K562 (cell line): Measurements from ENCODE around the gene RPL35. TPM values are rescaled to one million over a fixed set of nuclear protein-coding genes. Genes with fewer than 3 reads are reported as not detected.

Experiments used
- ATF7 ChIP-seq: fragments of 450-650 bp; IDR thresholded peaks from 2 replicates; pipeline ENCODE4 v1.7.1; 2014; ENCODE audit warnings: mild to moderate bottlenecking, moderate library complexity
- BHLHE40 ChIP-seq: IDR thresholded peaks from 2 replicates; pipeline ENCODE4 v1.6.1; 2011; ENCODE audit warnings: low read length, improper control_type of control experiment
- CHD1 ChIP-seq: fragments of 200-600 bp; sonication (generic); IDR thresholded peaks from one replicate; pipeline ENCODE4 v1.6.1; 2012; ENCODE audit warnings: mild to moderate bottlenecking, moderate library complexity, low read length, inconsistent platforms
- CHD2 ChIP-seq: IDR thresholded peaks from 2 replicates; pipeline ENCODE4 v1.6.1; 2011; ENCODE audit warnings: low read depth, low read length
- ELF1 ChIP-seq: fragments of 200-800 bp; sonication (Bioruptor generic); IDR thresholded peaks from 2 replicates; pipeline ENCODE4 v1.6.1; 2016; ENCODE audit warnings: missing genetic modification characterization, missing compliant biosample characterization
- ESRRA ChIP-seq: fragments of 450-650 bp; IDR thresholded peaks from 2 replicates; pipeline ENCODE4 v1.6.1; 2014; ENCODE audit warnings: low read depth, mild to moderate bottlenecking, moderate library complexity, borderline replicate concordance
- HIVEP1 ChIP-seq: fragments of 250-450 bp; sonication (Bioruptor Pico); IDR thresholded peaks from 2 replicates; pipeline ENCODE4 v1.4.0; 2020; ENCODE audit warnings: mild to moderate bottlenecking
- MTA3 ChIP-seq: fragments of 450-650 bp; formaldehyde crosslinking; IDR thresholded peaks from 2 replicates; pipeline ENCODE4 v1.6.1; 2017; ENCODE audit warnings: mild to moderate bottlenecking, borderline replicate concordance
- NFIC ChIP-seq: fragments of 450-650 bp; IDR thresholded peaks from 2 replicates; pipeline ENCODE4 v1.6.1; 2017; ENCODE audit warnings: mild to moderate bottlenecking, inconsistent platforms
- PTTG1 ChIP-seq: fragments of 450-650 bp; IDR thresholded peaks from 2 replicates; pipeline ENCODE4 v1.6.1; 2016; ENCODE audit warnings: low read depth, mild to moderate bottlenecking, missing genetic modification characterization, missing compliant biosample characterization
- RAD21 ChIP-seq, 2 experiments: fragments of 250-450 bp in 1 of 2; fragments of 450-650 bp in 1 of 2; sonication (Bioruptor Pico) in 1 of 2; formaldehyde crosslinking in 1 of 2; IDR thresholded peaks in 1 of 2; conservative IDR thresholded peaks in 1 of 2; 2 replicates each; pipeline versions ENCODE4 v1.4.0 to v1.8.0; 2020 to 2022; ENCODE audit warnings: mild to moderate bottlenecking in 2 of 2, moderate library complexity in 1 of 2
- RBFOX2 ChIP-seq: fragments of 200-400 bp; formaldehyde crosslinking; IDR thresholded peaks from 2 replicates; pipeline ENCODE4 v1.6.1; 2017; ENCODE audit warnings: low read depth, mild to moderate bottlenecking, low read length, moderate library complexity
- SIN3A ChIP-seq, 2 experiments: fragments of 150-350 bp in 1 of 2; IDR thresholded peaks; 2 replicates each; pipeline ENCODE4 v1.6.1; 2011 to 2016; ENCODE audit warnings: borderline replicate concordance in 2 of 2, low read depth in 2 of 2, low read length in 2 of 2, mild to moderate bottlenecking in 2 of 2, moderate library complexity in 2 of 2; ENCODE audit not compliant: control insufficient read depth in 1 of 2
- SIN3B ChIP-seq: fragments of 450-650 bp; IDR thresholded peaks from 2 replicates; pipeline ENCODE4 v1.6.1; 2017; ENCODE audit warnings: low read depth, mild to moderate bottlenecking, moderate library complexity
- SMAD4 ChIP-seq: fragments of 250-450 bp; sonication (Bioruptor Pico); conservative IDR thresholded peaks from 2 replicates; pipeline ENCODE4 v1.8.0; 2021; ENCODE audit warnings: inconsistent platforms, mild to moderate bottlenecking, moderate library complexity
- SRF ChIP-seq, 2 experiments: fragments of 250-450, 450-650 bp in 1 of 2; sonication (Bioruptor Pico) in 1 of 2; sonication (generic) in 1 of 2; formaldehyde crosslinking; IDR thresholded peaks; 2 replicates each; pipeline versions ENCODE4 v1.5.0 to v1.5.1; 2020 to 2022; ENCODE audit warnings: mild to moderate bottlenecking in 1 of 2, missing genetic modification reagents in 1 of 2
- TCF3 ChIP-seq: sonication (generic); formaldehyde crosslinking; IDR thresholded peaks from 2 replicates; pipeline ENCODE4 v1.4.0; 2020; ENCODE audit warnings: mild to moderate bottlenecking, missing genetic modification reagents
- ZNF24 ChIP-seq: fragments of 450-650 bp; IDR thresholded peaks from 2 replicates; pipeline ENCODE4 v1.6.1; 2016
- ZNF561 ChIP-seq: fragments of 450-650 bp; formaldehyde crosslinking; conservative IDR thresholded peaks from 2 replicates; pipeline ENCODE4 v1.4.0; 2020; ENCODE audit warnings: mild to moderate bottlenecking, moderate library complexity
- polyA plus RNA-seq, 8 experiments: library from polyadenylated mRNA; depleted of rRNA in 4 of 8; stranded (reverse) in 5 of 8; unstranded in 3 of 8; fragments of >200 nt; fragmentation: Nextera tagmentation in 2 of 8; fragmentation: Illumina TruSeq in 1 of 8; extraction: Ambion mirVana in 2 of 8; extraction: Trizol in 1 of 8; gene quantifications; 2 replicates each; pipeline versions ENCODE4 v1.2.1 to v1.2.3, GENCODE V29; 2011 to 2014; ENCODE audit warnings: inconsistent platforms in 1 of 8, missing spikeins in 1 of 8
- total RNA-seq, 7 experiments: library from RNA; depleted of rRNA in 6 of 7; stranded (reverse); fragments of >200 nt in 6 of 7; fragmentation: Illumina TruSeq in 2 of 7; extraction: Trizol in 2 of 7; gene quantifications; 2 replicates each; pipeline versions ENCODE4 v1.2.1 to v1.2.3, GENCODE V29; 2011 to 2021; ENCODE audit warnings: low replicate concordance in 1 of 7
- TF ChIP-seq, protein P1 (sequence below): IDR thresholded peaks from 2 replicates; pipeline ENCODE4 v1.6.1; 2011; ENCODE audit not compliant: insufficient read length; ENCODE audit errors: extremely low read depth
- TF ChIP-seq, protein P2 (sequence below): fragments of 450-650 bp; IDR thresholded peaks from 2 replicates; pipeline ENCODE4 v1.6.1; 2014; ENCODE audit warnings: low read depth, mild to moderate bottlenecking, moderate library complexity, borderline replicate concordance
- TF ChIP-seq, protein P3 (sequence below): sonication (generic); formaldehyde crosslinking; IDR thresholded peaks from 2 replicates; pipeline ENCODE4 v1.8.0; 2022; ENCODE audit warnings: mild to moderate bottlenecking, low read depth, missing genetic modification reagents
- TF ChIP-seq, protein P4 (sequence below): fragments of 250-450 bp; sonication (Bioruptor Pico); IDR thresholded peaks from 2 replicates; pipeline ENCODE4 v1.4.0; 2020; ENCODE audit warnings: mild to moderate bottlenecking, moderate library complexity

The RPL35 gene
- total and polyA plus RNA-seq, 9 of the 15 experiments (the other 6 are each of a cell fraction or from before 2014, with no cell fraction given), result 1,755 to 5,101 (median 3,405) TPM

DNA sequence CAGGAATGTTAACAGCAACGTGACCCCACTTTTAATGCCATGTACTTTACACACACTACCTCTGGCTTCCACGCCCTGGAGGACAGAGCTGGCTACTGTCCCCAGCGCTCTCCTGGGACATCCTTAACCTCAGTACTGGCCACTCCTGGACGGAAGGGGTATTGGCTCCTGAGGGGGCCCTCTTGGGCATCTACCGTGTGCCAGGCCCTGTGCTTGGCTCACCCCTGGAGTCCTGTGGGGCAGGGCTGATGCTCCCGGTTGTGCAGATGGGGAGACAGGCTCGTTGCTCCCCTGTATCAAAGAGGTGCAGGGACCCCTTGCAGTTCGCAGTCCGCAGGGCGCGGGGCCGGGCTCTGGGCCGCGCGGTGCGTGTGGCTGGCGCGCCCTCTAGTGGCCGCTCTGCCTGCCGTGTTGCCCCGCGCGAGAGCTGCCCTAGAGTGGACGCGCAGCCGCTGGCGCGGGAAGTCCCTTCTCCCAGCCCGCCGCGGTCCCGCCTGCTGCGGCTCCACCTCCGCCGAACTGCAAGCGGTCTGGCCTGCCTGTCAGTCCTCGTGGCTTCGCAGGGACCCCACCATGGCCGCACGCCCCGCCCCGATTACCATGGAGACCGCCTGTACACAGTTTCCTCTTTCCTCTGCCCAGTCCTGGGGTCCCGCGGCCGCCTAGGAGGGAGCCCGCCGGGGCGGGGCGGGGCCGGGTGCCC lies 8.8 kb downstream of the RPL35 start, which contains the start of gene WDR38 (continued):
- TF ChIP-seq, protein P1, sequence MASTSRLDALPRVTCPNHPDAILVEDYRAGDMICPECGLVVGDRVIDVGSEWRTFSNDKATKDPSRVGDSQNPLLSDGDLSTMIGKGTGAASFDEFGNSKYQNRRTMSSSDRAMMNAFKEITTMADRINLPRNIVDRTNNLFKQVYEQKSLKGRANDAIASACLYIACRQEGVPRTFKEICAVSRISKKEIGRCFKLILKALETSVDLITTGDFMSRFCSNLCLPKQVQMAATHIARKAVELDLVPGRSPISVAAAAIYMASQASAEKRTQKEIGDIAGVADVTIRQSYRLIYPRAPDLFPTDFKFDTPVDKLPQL, result no peak
- TF ChIP-seq CHD2 (peak; percentile 31; the same call in 1 of the 2 replicates), PTTG1 (tag) (no peak), BHLHE40 (peak; percentile 41; the same call in 1 of the 2 replicates), SIN3A (IDR thresholded peaks at IDR 0.05; ENCODE audit: borderline replicate concordance in 2 of 2, control insufficient read depth in 1 of 2, low read depth in 2 of 2, low read length in 2 of 2) (0 out of 4 replicates have a peak, but pooled peaks of 1 of the 2 experiments have one; percentile 18), SMAD4 (peak; percentile 47), NFIC (0 out of 2 replicates have a peak, but pooled peaks have one; percentile 24), ATF7 (peak; percentile 71; the same call in 1 of the 2 replicates), ZNF561 (CRISPR knock-in tag) (no peak), SRF (CRISPR knock-in tag; IDR thresholded peaks at IDR 0.05) (peak in 1 of 2 experiments; percentile 23; a peak in 1 of 4 replicates), HIVEP1 (no peak), MTA3 (peak; percentile 88; the same call in 1 of the 2 replicates), CHD1 (no peak), TCF3 (peak; percentile 10), ELF1 (tag) (0 out of 2 replicates have a peak, but pooled peaks have one; percentile 30), RAD21 (CRISPR knock-in tag; conservative IDR thresholded peaks at IDR 0.05 in 1 of 2, IDR thresholded peaks at IDR 0.05 in 1 of 2) (peak; percentile 99 to 100), ZNF24 (no peak), RBFOX2 (peak; percentile 62), ESRRA (peak; percentile 44; the same call in 1 of the 2 replicates), SIN3B (peak; percentile 60; the same call in 1 of the 2 replicates)
- TF ChIP-seq, protein P2, sequence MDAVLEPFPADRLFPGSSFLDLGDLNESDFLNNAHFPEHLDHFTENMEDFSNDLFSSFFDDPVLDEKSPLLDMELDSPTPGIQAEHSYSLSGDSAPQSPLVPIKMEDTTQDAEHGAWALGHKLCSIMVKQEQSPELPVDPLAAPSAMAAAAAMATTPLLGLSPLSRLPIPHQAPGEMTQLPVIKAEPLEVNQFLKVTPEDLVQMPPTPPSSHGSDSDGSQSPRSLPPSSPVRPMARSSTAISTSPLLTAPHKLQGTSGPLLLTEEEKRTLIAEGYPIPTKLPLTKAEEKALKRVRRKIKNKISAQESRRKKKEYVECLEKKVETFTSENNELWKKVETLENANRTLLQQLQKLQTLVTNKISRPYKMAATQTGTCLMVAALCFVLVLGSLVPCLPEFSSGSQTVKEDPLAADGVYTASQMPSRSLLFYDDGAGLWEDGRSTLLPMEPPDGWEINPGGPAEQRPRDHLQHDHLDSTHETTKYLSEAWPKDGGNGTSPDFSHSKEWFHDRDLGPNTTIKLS, result peak; percentile 10; the same call in 1 of the 2 replicates
- TF ChIP-seq, protein P3, sequence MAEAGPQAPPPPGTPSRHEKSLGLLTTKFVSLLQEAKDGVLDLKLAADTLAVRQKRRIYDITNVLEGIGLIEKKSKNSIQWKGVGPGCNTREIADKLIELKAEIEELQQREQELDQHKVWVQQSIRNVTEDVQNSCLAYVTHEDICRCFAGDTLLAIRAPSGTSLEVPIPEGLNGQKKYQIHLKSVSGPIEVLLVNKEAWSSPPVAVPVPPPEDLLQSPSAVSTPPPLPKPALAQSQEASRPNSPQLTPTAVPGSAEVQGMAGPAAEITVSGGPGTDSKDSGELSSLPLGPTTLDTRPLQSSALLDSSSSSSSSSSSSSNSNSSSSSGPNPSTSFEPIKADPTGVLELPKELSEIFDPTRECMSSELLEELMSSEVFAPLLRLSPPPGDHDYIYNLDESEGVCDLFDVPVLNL (CRISPR knock-in tag), result 0 out of 2 replicates have a peak, but pooled peaks have one; percentile 63
- TF ChIP-seq, protein P4, sequence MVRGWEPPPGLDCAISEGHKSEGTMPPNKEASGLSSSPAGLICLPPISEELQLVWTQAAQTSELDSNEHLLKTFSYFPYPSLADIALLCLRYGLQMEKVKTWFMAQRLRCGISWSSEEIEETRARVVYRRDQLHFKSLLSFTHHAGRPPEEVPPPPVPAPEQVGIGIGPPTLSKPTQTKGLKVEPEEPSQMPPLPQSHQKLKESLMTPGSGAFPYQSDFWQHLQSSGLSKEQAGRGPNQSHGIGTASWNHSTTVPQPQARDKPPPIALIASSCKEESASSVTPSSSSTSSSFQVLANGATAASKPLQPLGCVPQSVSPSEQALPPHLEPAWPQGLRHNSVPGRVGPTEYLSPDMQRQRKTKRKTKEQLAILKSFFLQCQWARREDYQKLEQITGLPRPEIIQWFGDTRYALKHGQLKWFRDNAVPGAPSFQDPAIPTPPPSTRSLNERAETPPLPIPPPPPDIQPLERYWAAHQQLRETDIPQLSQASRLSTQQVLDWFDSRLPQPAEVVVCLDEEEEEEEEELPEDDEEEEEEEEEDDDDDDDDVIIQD (CRISPR knock-in tag), result 0 out of 2 replicates have a peak, but pooled peaks have one; percentile 19
